Measurements from ENCODE around the gene RAB3A.
"Not testable (repeated sequence)": the region's sequence is repeated elsewhere in the genome, so short reads cannot be mapped to it uniquely, and the experiment has no call there.

Gene RAB3A

GRCh38 chr19:18167011-18167410 is 36.8 kb downstream of the RAB3A start:
- no peak for DNase-seq

GRCh38 chr19:18165794-18166544 is 37.9 kb downstream of the RAB3A start:
- no peak for DNase-seq

GRCh38 chr19:18164072-18164471 is 39.8 kb downstream of the RAB3A start:
- DNase-seq = no peak

GRCh38 chr19:18161636-18162002 is 42.2 kb downstream of the RAB3A start:
- DNase-seq = no peak

- peak; percentile 88 for DNase-seq
Observed at GRCh38 chr19:18160971-18161635, 42.7 kb downstream of the RAB3A start.

GRCh38 chr19:18160493-18160970 is 43.3 kb downstream of the RAB3A start:
- no peak for DNase-seq

GRCh38 chr19:18159810-18160209 is 44.0 kb downstream of the RAB3A start:
- DNase-seq = no peak

GRCh38 chr19:18159059-18159616 is 44.7 kb downstream of the RAB3A start:
- DNase-seq = not testable (repeated sequence)

GRCh38 chr19:18158467-18158866 is 45.4 kb downstream of the RAB3A start:
- no peak for DNase-seq

- DNase-seq = peak; percentile 53
Observed at GRCh38 chr19:18157465-18158063, 46.3 kb downstream of the RAB3A start.

- DNase-seq = peak; percentile 97
Observed at GRCh38 chr19:18156841-18157464, 46.9 kb downstream of the RAB3A start.

- no peak for DNase-seq
Observed at GRCh38 chr19:18156268-18156667, 47.6 kb downstream of the RAB3A start.

GRCh38 chr19:18155095-18156087 is 48.5 kb downstream of the RAB3A start:
- DNase-seq = no peak

GRCh38 chr19:18153556-18154134 is 50.2 kb downstream of the RAB3A start:
- peak; percentile 32 for DNase-seq

GRCh38 chr19:18152817-18153555 is 50.9 kb downstream of the RAB3A start, which contains the start of gene PIK3R2:
Gene PIK3R2, plus strand, starts transcription at chr19:18153163. Its CDS starts 2,717 bp downstream, at chr19:18155880.
- DNase-seq = peak; percentile 99

GRCh38 chr19:18152442-18152816 is 51.4 kb downstream of the RAB3A start:
- DNase-seq = peak; percentile 100

- no peak for DNase-seq
Observed at GRCh38 chr19:18150776-18151624, 52.8 kb downstream of the RAB3A start.

- DNase-seq = no peak
Observed at GRCh38 chr19:18149596-18149975, 54.3 kb downstream of the RAB3A start.

- no peak for DNase-seq
Observed at GRCh38 chr19:18147396-18147795, 56.4 kb downstream of the RAB3A start.
